Coronary artery (tissue), 2 donors: ENCODE data around the gene SLC16A3.
A peak's percentile ranks its signal among the peaks of the same experiment; 100 is the strongest.

ENCODE experiments used
- DNase-seq: peaks from one replicate; pipeline ENCODE4 v3.0.0-alpha.2; 2017; ENCODE audit warnings: low spot score
- H3K27ac ChIP-seq, 2 donors: fragments of 200-600 bp; sonication (generic); one replicate each; pipeline ENCODE4 v1.5.1; 2016 to 2019
- H3K4me3 ChIP-seq: fragments of 200-600 bp; sonication (generic); 2 replicates; pipeline ENCODE4 v1.5.1; 2016; ENCODE audit warnings: mild to moderate bottlenecking, moderate library complexity
- TF ChIP-seq, protein P1 (sequence below): fragments of 200-600 bp; sonication (generic); IDR thresholded peaks from one replicate; pipeline ENCODE4 v1.5.1; 2019; ENCODE audit warnings: antibody characterized with exemption

Gene SLC16A3

DNA sequence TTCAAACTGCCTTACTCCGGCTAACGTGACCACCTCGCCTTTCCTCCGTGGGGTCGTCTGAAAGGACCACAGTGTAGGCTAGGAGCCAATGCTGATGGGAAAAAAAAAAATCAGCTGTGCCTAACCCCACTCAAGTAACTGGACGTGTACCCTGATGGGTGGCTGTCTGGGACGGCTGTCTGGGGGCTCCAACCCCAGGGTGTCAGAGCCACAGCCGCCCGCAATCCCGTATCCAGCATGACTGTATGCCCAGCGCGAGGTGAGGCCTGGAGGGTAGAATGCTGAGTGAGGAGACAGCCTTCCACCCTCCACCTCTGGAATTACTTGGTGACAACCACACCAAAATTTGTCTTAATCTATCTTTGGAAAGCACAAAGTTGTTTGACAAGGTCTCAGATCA is 41.8 kb downstream of the SLC16A3 start:
- DNase-seq = no peak
- Histone ChIP-seq H3K4me3 (no peak overlapping the region), H3K27ac (peak overlapping the region; percentile 2 to 10)
- TF ChIP-seq, protein P1, sequence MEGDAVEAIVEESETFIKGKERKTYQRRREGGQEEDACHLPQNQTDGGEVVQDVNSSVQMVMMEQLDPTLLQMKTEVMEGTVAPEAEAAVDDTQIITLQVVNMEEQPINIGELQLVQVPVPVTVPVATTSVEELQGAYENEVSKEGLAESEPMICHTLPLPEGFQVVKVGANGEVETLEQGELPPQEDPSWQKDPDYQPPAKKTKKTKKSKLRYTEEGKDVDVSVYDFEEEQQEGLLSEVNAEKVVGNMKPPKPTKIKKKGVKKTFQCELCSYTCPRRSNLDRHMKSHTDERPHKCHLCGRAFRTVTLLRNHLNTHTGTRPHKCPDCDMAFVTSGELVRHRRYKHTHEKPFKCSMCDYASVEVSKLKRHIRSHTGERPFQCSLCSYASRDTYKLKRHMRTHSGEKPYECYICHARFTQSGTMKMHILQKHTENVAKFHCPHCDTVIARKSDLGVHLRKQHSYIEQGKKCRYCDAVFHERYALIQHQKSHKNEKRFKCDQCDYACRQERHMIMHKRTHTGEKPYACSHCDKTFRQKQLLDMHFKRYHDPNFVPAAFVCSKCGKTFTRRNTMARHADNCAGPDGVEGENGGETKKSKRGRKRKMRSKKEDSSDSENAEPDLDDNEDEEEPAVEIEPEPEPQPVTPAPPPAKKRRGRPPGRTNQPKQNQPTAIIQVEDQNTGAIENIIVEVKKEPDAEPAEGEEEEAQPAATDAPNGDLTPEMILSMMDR = no peak

DNA sequence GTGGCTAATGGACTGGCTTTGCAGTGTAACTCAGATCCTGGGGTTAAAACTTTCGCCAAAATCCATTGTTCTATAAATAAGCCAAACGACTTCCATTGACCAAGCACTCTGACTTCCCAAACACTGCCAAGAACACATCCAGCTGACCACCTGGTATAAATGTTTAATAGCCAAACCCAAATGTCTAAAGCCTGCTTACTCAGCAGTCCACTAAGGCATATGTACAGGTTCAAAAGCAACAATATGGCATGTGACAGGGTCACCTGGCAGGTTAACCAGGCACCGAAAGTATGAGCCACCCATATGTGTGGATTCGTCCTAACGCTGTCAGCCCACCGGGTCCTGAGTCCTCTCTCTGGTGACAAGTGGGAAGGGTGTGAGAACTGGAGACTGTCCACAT is 42.6 kb downstream of the SLC16A3 start:
- DNase-seq = no peak

DNA sequence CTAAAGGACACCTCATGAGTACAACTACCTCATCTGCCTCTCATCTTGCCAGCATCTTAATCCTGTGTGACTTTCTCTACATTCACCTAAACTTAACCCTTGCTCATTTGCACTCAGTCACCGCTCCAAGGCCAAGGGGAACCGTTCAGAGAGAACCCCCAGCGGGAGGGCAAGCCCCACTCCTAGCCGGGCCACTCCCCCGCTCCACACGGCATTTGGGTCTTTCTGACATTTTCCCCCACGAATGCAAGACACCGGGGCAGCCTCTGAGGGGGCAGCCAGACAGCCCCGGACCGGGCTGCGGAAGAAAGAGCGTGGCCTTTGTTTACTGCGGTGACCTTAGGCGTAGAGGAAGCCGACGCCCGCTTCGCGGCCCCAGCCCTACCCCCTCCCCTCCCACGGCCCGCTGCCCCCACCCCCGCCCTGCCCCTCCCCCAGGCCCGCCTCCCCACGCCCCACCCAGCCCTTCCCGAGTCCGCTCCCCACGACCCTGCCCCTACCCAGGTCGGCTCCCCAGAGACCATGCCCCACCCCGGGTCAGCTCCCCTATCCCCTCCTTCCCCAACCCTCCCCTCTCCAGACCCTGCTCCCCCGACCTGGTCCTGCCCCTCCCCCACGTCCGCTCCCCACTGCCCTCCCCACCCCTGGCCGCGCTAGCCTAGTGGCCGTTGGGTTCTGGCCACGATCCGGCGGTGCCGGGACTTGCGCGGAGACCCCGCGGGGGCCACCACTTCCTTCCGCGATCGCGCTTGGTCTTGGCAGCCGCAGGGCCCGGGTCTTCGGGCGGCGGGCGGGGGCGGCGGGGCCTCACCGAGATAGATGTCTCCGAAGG is 43.9 kb downstream of the SLC16A3 start:
- H3K27ac ChIP-seq = peak overlapping the region; percentile 98 to 100
- peak overlapping the region; percentile 100 for H3K4me3 ChIP-seq
- no peak for DNase-seq
- TF ChIP-seq, protein P1 = no peak

More for the DNA sequence above, 42.6 kb downstream of the SLC16A3 start:
- Histone ChIP-seq H3K4me3 (peak overlapping the region; percentile 100), H3K27ac (no peak overlapping the region)
- TF ChIP-seq, protein P1 = no peak

DNA sequence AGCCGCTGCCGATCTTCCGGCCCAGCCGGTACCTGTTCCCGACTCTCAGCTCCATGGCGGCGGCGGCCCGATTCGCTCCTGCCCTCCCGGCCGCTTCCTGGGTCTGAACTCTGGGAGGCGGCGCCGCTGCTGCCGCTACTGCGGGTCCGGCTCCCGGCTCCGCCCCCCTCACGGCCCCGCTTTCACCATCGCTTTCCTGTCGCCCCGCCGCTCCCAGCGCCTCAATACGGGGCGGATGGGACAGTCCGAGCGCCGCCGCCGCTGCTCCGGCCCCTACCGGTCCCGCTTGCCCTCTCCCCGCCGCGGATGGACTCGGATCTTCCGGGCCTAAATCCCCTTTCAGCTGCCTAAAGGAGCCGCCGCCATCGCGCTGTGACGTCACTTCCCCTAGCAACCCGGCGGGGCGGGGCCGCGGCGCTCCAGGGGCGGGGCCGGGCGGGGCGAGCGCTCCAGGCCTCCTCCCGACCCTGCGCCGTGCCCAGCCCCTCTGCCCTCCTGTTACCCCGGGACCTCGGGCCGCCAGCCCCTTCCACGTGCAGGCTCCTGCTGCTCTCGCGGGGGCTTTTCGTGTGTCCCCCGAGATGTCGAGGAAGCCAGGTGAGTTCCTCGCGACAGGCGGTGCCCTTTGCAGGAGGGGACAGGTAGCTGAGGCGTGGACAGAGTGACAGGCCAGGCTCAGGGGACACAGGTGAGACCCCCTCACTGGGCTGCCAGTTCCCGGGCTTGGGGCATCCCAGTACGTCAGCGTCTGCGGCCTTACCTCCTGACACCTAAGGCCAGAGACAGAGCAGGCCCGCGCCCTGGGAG is 44.7 kb downstream of the SLC16A3 start, which contains the start of gene CSNK1D:
CSNK1D (minus strand) TSS at position 374 of the 807 bp plus-strand sequence; CDS start at position 55, 319 bp downstream.
- peak; percentile 94 for DNase-seq
- H3K27ac ChIP-seq = peak within 1 kb of the TSS; percentile 98 to 100
- TF ChIP-seq, protein P1 = no peak
- H3K4me3 ChIP-seq = peak within 1 kb of the TSS; percentile 100

DNA sequence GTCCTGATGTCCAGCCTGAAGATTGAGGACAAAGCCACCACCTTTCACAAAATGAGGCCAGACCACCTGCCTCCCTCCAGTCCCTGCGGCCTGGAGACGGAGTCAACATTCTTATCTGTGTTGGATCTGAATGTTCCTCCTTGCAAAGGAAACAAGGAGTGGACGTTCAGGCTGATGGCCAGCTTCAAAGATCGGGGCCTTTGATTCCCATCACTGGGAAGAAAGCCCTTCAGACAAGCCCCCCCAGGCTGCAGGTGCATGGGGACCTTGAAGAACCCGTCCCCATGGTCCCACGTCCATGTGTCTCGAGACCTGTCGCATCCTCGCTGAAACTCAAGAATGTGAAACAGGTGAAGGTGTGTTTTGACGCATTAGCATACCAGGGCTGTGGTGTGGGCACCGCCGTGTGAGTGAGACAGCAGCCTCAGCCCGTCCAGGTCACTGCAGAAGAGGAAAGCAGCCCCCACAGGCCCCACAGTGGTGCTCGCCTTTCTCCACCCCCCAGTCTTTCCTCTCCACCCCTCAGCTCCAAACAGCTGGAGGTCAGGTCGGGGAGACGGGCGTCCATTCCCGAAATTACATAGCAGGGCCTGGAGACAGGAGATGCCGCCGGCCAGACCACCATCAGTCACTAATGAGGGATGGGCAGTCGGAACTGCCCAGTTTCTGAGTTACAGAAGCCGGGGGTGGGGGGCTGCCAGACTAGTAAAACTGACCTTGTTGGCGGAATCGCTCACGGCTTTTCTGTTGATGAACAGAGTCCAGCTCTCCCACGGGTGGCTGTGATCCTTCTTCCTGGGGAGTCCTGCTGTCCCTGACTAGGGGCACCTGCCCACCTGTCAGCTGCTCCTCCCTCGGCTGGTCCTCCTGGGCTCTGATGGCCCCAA is 45.5 kb downstream of the SLC16A3 start:
- Histone ChIP-seq H3K4me3 (peak overlapping the region; percentile 100), H3K27ac (peak overlapping the region; percentile 98 to 100)
- DNase-seq = no peak
- TF ChIP-seq, protein P1 = no peak

DNA sequence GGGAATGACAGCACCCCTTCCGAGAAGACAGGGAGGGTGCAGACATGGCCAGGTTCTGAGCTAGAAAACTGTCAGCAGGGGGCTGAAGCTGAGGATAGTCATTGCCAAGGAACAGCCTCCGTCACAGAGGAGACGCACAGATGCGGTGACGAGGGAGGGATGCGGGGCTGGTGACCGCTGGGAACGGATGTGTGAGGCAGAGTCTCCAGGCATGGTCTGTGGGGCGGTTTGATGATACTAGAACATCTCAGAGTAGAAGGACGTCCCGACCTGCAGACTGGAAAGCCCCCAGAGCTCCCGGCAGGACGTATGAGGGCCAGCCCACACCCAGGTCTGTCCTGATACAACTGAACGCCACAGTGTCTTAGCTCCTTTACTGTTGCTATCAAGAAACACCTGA is 46.5 kb downstream of the SLC16A3 start:
- H3K27ac ChIP-seq = no peak overlapping the region
- H3K4me3 ChIP-seq = no peak overlapping the region
- TF ChIP-seq, protein P1 = no peak
- no peak for DNase-seq
